GM12892 (cell line): ENCODE results near the gene ITGB2.

Source experiments
- POLR2A ChIP-seq: IDR thresholded peaks from 2 replicates; pipeline ENCODE4 v1.6.1; 2011; ENCODE audit warnings: low read depth, low read length, control low read depth
- POLR2AphosphoS5 ChIP-seq: IDR thresholded peaks from 2 replicates; pipeline ENCODE4 v1.6.1; 2011; ENCODE audit warnings: low read depth, low read length, control low read depth

GRCh38 chr21:44927259-44927586 lies 6.5 kb upstream of the ITGB2 start:
- TF ChIP-seq POLR2A (no peak), POLR2AphosphoS5 (no peak)
